Raji (cell line): Measurements from ENCODE around the gene MAP3K1.

Source experiments
- POLR2A ChIP-seq: IDR thresholded peaks from 2 replicates; pipeline ENCODE4 v1.6.1; 2011; ENCODE audit warnings: low read depth, low read length, control low read depth; ENCODE audit not compliant: insufficient read depth

The MAP3K1 gene

GRCh38 chr5:56829137-56829908 lies 14.0 kb downstream of the MAP3K1 start:
- no peak for TF ChIP-seq POLR2A

- TF ChIP-seq POLR2A = no peak
Measured at GRCh38 chr5:56831773-56832172, 16.4 kb downstream of the MAP3K1 start.

- TF ChIP-seq POLR2A = no peak
Measured at GRCh38 chr5:56833325-56833724, 18.0 kb downstream of the MAP3K1 start.

DNA sequence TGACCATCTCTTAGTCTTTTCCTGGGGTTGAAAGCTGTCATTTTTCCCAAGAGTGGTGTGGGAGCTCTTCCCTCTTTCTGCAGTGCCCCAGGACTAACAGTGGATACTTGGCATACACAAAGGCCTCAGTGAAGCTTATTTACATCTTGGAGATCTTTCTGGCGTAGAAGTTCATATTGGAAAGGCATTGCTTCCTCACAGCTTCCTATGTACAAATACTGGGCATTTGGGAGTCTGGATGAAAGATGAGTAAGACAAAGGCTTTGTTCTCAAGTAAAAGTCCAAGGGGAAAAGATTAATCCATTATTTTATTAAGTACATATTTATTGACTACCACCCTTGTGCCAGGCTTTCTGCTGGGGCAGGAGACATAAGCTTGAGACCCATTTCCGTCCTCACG lies 22.0 kb downstream of the MAP3K1 start:
- TF ChIP-seq POLR2A = no peak

- TF ChIP-seq POLR2A = no peak
Measured at GRCh38 chr5:56837956-56838355, 22.6 kb downstream of the MAP3K1 start.

- no peak for TF ChIP-seq POLR2A
Measured at GRCh38 chr5:56838409-56839039, 23.2 kb downstream of the MAP3K1 start.

GRCh38 chr5:56839062-56839461 lies 23.7 kb downstream of the MAP3K1 start:
- TF ChIP-seq POLR2A = no peak

GRCh38 chr5:56840597-56840996 lies 25.2 kb downstream of the MAP3K1 start:
- no peak for TF ChIP-seq POLR2A

- TF ChIP-seq POLR2A = no peak
Measured at GRCh38 chr5:56845277-56845676, 29.9 kb downstream of the MAP3K1 start.

DNA sequence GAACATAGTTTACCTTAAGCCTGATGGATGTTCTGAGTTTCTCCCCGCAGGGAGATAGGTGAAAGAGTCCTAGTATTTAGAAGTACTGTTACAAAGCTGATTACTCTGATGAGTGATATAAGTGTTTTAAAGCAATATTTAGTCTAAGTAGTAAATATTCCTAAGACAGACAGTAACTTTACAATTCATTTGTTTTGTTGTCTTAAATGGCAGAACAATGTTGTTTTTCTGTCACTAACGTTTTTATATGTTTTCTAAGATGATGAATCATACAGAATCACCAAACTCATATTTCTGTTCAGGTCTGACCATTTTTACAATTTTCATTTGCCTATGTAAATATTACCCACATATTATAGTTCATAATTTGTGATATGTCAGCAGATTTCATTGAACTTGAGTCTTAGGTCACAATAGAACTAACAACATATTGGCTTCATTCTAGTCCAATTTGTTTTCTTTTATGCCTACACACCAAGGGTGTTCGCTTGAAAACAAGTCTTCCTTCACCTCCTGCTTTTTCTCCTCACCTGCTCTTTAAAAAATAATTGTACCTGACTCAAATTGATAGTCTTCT lies 30.6 kb downstream of the MAP3K1 start:
- no peak for TF ChIP-seq POLR2A

DNA sequence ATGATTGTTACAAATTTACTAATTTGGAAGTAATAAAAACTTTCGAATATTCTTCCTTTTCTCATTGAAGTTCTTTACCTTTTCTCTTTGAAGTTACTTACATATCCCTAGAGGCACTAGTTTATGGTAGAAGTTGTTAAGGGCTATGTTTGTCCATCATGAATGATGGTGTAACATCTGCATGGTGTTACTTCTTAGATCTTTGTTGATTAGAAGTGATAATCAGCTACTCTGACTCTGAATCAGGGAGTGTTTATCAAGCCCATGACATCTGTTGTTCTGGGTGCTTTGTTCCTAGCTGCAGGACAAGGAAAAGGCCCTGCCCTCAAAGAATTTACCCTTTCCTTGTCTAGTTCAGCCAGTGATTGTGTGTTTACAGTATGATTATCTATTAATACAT lies 32.9 kb downstream of the MAP3K1 start:
- no peak for TF ChIP-seq POLR2A

- TF ChIP-seq POLR2A = no peak
Measured at GRCh38 chr5:56849671-56850070, 34.3 kb downstream of the MAP3K1 start.

DNA sequence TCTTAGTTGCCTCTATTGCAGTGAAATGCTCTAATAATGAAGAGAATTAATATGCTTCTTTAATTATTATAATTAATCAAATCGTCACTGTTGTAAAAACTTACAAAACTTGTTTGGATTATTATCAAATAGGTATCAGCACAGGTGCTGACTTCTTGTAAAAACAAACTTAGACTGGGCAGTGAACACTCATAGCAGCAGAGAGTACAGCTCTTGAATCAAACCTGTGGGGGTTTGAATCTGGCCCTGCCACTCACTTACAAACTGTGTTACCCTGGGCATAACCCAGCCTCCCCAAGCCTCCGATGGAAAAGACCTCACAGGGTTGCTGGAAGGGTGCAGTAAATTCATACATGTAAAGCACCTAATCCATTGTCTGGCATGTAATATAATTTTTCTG lies 35.1 kb downstream of the MAP3K1 start:
- TF ChIP-seq POLR2A = no peak

DNA sequence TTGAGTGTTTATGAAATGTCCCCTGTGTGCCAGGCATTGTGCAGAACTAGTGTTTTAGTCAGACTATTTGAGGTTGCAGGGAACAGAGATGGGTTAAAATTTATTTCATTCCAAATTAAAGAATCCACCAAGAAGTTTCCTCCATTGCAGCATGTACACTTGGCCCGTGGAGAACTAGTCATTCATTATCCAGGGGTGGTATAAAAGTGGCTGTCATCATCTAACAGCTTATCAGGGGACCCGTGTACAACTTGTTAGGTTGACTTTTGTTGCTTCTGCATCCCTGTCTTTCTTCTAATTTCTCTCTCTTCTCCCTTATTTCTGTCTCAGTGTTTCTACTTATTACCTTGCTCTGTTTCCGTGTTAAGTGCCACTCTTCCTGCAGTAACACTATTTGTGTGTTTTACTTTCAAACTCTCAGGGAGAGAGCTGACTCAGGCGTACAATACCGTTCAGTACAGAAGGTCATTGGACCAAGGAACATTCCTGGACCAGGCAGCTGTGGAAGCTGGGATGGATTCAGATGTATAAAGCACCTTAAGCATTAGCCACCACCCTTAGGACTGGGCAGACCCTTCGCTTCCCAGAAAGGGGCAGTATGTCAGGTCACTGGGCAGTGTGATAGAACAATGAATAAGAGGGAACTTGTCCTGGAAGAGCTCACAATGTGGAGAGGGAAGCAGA lies 36.1 kb downstream of the MAP3K1 start:
- TF ChIP-seq POLR2A = no peak

DNA sequence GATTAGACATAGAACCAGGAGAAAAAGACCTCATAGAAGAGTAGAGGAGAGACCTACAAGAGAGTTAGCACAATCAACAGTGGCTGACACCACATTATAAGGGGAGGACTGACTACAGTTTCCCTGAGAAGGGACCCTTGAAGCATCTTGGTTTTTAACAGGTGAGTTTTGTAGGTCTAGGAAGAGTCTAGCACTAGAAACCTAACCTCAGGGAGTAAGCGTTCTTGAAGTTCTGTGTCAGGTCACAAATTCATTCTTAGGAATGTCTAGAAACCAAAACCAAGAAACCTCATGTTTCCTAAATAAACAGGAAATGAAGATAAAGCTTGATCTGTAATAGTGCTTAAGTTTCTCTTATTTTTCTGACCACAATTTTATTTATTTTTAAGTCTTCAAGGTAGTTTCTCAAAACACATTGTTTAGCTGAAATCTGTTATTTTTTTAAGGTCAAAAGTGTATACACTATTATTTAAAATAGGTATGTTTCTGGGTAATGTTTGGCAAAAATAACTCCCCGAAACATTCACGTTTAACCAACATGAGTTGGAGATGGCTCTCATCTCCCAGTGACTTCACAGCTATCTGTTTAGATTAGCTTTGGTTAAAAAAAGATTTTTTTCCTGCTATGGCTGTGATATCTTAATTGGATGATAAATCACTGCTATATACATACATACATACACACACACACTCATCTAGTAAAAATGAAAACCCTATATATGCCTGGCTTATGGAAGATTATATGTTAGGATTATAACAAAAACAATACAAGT lies 37.1 kb downstream of the MAP3K1 start:
- TF ChIP-seq POLR2A = no peak
